ENCODE data around the gene STAT5B. TPM values are rescaled to one million over a fixed set of nuclear protein-coding genes. Genes with fewer than 3 reads are reported as not detected.
"Not testable (repeated sequence)": the region's sequence is repeated elsewhere in the genome, so short reads cannot be mapped to it uniquely, and the experiment has no call there.

Gene STAT5B
- total RNA-seq, 1 experiment from 2014 or later: 42.9 TPM

DNA sequence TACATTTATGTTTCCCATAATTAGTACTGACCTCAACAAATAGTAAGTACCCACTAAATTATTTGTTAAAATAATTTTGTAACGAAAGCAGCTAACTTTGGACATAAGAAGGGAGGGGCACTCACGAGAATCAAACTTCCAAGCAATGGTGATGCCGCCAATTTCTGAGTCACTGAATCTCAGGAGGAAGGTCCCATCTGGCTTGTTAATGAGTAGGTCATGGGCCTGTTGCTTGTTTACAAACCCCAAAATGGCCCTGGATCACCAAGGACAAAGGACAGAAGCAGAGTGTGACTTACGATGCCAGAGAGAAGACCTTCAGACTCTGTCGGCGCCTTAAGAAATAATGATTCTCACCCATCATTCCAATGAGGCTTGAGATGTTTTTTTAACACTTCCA lies 66.1 kb downstream of the STAT5B start:
- no CpG with 5 or more reads among the region's 6 CpGs for WGBS (ENCODE audit: extremely low coverage, insufficient read length, low lambda C conversion rate)
- no peaks in the 10 kb centered on the region for H3K4me1 Mint-ChIP-seq
- no peak overlapping the region for H3T11ph ChIP-seq (ENCODE audit: low read length)

DNA sequence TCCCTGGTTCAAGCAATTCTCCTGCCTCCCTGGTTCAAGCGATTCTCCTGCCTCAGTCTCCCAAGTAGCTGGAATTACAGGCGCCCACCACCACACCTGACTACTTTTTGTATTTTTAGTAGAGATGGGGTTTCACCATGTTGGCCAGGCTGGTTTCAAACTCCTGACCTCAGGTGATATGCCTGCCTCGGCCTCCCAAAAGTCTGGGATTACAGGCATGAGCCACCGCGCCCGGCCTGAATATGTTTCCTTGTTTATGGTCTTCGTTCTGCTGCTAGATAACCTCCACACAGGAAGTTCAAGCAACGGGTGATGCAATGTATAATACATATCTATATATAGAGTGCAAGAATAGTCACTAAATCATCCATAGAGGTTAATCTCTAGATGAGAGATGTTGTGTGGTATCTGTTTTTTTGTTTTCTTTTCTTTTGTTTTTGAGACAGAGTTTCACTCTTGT lies 70.0 kb downstream of the STAT5B start:
- not testable (repeated sequence) for H3K18ac ChIP-seq (ENCODE audit: insufficient read length, low read depth, low read length); DNase-seq; H2BK12ac ChIP-seq (ENCODE audit: insufficient read length, low read depth, low read length); H3K4me2 ChIP-seq (ENCODE audit: insufficient read depth, insufficient read length, low read length); H3K4ac ChIP-seq (ENCODE audit: low read depth, low read length); H2AK5ac ChIP-seq (ENCODE audit: insufficient read length, low read length); H3T11ph ChIP-seq (ENCODE audit: low read length); H3K56ac ChIP-seq (ENCODE audit: insufficient read length, low read depth, low read length); H3K27ac ChIP-seq (ENCODE audit: insufficient read length, low read depth, low read length); H2BK15ac ChIP-seq (ENCODE audit: low read depth, low read length); H3K79me1 ChIP-seq (ENCODE audit: insufficient read depth, low read depth, low read length, poor library complexity, severe bottlenecking); H2AFZ ChIP-seq (ENCODE audit: low read length); H3K27me3 Mint-ChIP-seq (ENCODE audit: low read depth); H3K9me3 Mint-ChIP-seq; H2BK20ac ChIP-seq (ENCODE audit: low read depth, low read length, poor library complexity, severe bottlenecking); H3K27me3 ChIP-seq (ENCODE audit: insufficient read depth, low read length); H4K5ac ChIP-seq (ENCODE audit: insufficient read length, low read depth, low read length); H3K4me1 Mint-ChIP-seq; H4K91ac ChIP-seq (ENCODE audit: insufficient read length, low read depth, low read length); H3K27ac Mint-ChIP-seq; H3K4me3 Mint-ChIP-seq; H3K79me2 ChIP-seq (ENCODE audit: insufficient read depth, low read length); H3K4me1 ChIP-seq (ENCODE audit: insufficient read depth, low read length); H4K8ac ChIP-seq (replicated peaks; ENCODE audit: insufficient read length, low read depth, low read length); H3K14ac ChIP-seq (ENCODE audit: insufficient read depth, low read length); H3K9ac ChIP-seq (ENCODE audit: extremely low read depth, insufficient read length, low read length); H2BK120ac ChIP-seq (ENCODE audit: low read depth, low read length, poor library complexity, severe bottlenecking); H4K20me1 ChIP-seq (ENCODE audit: control insufficient read depth, insufficient read depth, insufficient read length); H3K9me3 ChIP-seq (ENCODE audit: control insufficient read depth, low read depth, low read length); H3K23ac ChIP-seq (ENCODE audit: insufficient read length, low read depth, low read length); H3K23me2 ChIP-seq (ENCODE audit: insufficient read length, low read depth, low read length, poor library complexity, severe bottlenecking); H2BK5ac ChIP-seq (ENCODE audit: insufficient read length, low read length)
- no CpG with 5 or more reads among the region's 8 CpGs for WGBS (ENCODE audit: extremely low coverage, insufficient read length, low lambda C conversion rate)
- H3K36me3 Mint-ChIP-seq (ENCODE audit: insufficient read depth in 1 of 3, low read depth in 3 of 3): peaks cover 24 to 77% (median 71%) of the 10 kb centered on the region in 3 experiments; a peak in 6 of 7 replicates

More for the DNA sequence above, 66.1 kb downstream of the STAT5B start:
- Mint-ChIP-seq H3K9me3 (no peaks in the 10 kb centered on the region), H3K27me3 (ENCODE audit: low read depth) (no peaks in the 10 kb centered on the region), H3K36me3 (ENCODE audit: insufficient read depth in 1 of 3, low read depth in 3 of 3) (peaks cover 21 to 61% (median 61%) of the 10 kb centered on the region in 3 experiments; a peak in 6 of 7 replicates), H3K4me3 (no peak overlapping the region), H3K27ac (no peak overlapping the region)
- H3K14ac ChIP-seq (ENCODE audit: insufficient read depth, low read length): no peak overlapping the region
- no peak overlapping the region for H3K4me2 ChIP-seq (ENCODE audit: insufficient read depth, insufficient read length, low read length)
- H3K79me1 ChIP-seq (ENCODE audit: insufficient read depth, low read depth, low read length, poor library complexity, severe bottlenecking): no peaks in the 10 kb centered on the region
- no peak overlapping the region for H4K5ac ChIP-seq (ENCODE audit: insufficient read length, low read depth, low read length)
- H3K4ac ChIP-seq (ENCODE audit: low read depth, low read length): no peak overlapping the region
- no peak overlapping the region for H2AFZ ChIP-seq (ENCODE audit: low read length)
- no peaks in the 10 kb centered on the region for H4K20me1 ChIP-seq (ENCODE audit: control insufficient read depth, insufficient read depth, insufficient read length)
- H3K27me3 ChIP-seq (ENCODE audit: insufficient read depth, low read length): no peaks in the 10 kb centered on the region
- H2BK20ac ChIP-seq (ENCODE audit: low read depth, low read length, poor library complexity, severe bottlenecking): no peak overlapping the region
- no peak for TF ChIP-seq CTCF (conservative IDR thresholded peaks at IDR 0.05)
- DNase-seq: no peak
- H4K91ac ChIP-seq (ENCODE audit: insufficient read length, low read depth, low read length): no peak overlapping the region
- H2BK12ac ChIP-seq (ENCODE audit: insufficient read length, low read depth, low read length): no peak overlapping the region
- no peak overlapping the region for H2BK5ac ChIP-seq (ENCODE audit: insufficient read length, low read length)
- H3K9ac ChIP-seq (ENCODE audit: extremely low read depth, insufficient read length, low read length): no peak overlapping the region
- H2BK120ac ChIP-seq (ENCODE audit: low read depth, low read length, poor library complexity, severe bottlenecking): no peak overlapping the region
- H4K8ac ChIP-seq (replicated peaks; ENCODE audit: insufficient read length, low read depth, low read length): no peak overlapping the region
- H2AK5ac ChIP-seq (ENCODE audit: insufficient read length, low read length): no peak overlapping the region
- H3K4me1 ChIP-seq (ENCODE audit: insufficient read depth, low read length): no peaks in the 10 kb centered on the region
- H3K23ac ChIP-seq (ENCODE audit: insufficient read length, low read depth, low read length): no peak overlapping the region
- no peaks in the 10 kb centered on the region for H3K79me2 ChIP-seq (ENCODE audit: insufficient read depth, low read length)
- no peak overlapping the region for H3K27ac ChIP-seq (ENCODE audit: insufficient read length, low read depth, low read length)
- H3K23me2 ChIP-seq (ENCODE audit: insufficient read length, low read depth, low read length, poor library complexity, severe bottlenecking): no peaks in the 10 kb centered on the region
- H3K56ac ChIP-seq (ENCODE audit: insufficient read length, low read depth, low read length): no peak overlapping the region
- no peak overlapping the region for H2BK15ac ChIP-seq (ENCODE audit: low read depth, low read length)
- H3K9me3 ChIP-seq (ENCODE audit: control insufficient read depth, low read depth, low read length): no peaks in the 10 kb centered on the region
- no peak overlapping the region for H3K18ac ChIP-seq (ENCODE audit: insufficient read length, low read depth, low read length)

All from H9 (cell line).